ENCODE results near the gene PTPRN2. TPM values are rescaled to one million over a fixed set of nuclear protein-coding genes. Genes with fewer than 3 reads are reported as not detected.
A peak's percentile ranks its signal among the peaks of the same experiment; 100 is the strongest.

The PTPRN2 gene
- total and polyA plus RNA-seq, 2 of the 8 experiments (the other 6 are each of a cell fraction or from before 2014, with no cell fraction given): 2.6 to 4.5 TPM

GRCh38 chr7:157766098-157766497 is 821.5 kb downstream of the PTPRN2 start:
- Histone ChIP-seq H2BK5ac (ENCODE audit: low read depth, low read length) (no peak overlapping the region), H4K5ac (ENCODE audit: insufficient read length, low read depth, low read length) (no peak overlapping the region), H2BK12ac (ENCODE audit: low read depth, low read length) (no peak overlapping the region), H3K27ac (ENCODE audit: low read depth, low read length) (no peak overlapping the region), H4K20me1 (replicated peaks in 1 of 2; ENCODE audit: control insufficient read depth in 1 of 2, insufficient read depth in 2 of 2, low read length in 2 of 2) (peaks cover 0 to 14% of the 10 kb centered on the region in 2 experiments), H4K91ac (replicated peaks; ENCODE audit: insufficient read length, low read length) (no peak overlapping the region), H3K14ac (ENCODE audit: insufficient read length) (no peak overlapping the region), H3K9ac (replicated peaks in 1 of 4; ENCODE audit: extremely low read depth in 1 of 4, low read depth in 3 of 4, low read length in 3 of 4) (no peak overlapping the region), H3K9me3 (ENCODE audit: insufficient read depth in 2 of 2, low read depth in 1 of 2, low read length in 1 of 2) (peaks cover 10 to 11% of the 10 kb centered on the region in 2 experiments; a peak in 3 of 4 replicates), H3K4me3 (ENCODE audit: extremely low read depth in 1 of 4, insufficient read depth in 2 of 4, low read depth in 3 of 4, low read length in 4 of 4) (no peak overlapping the region), H3K18ac (ENCODE audit: extremely low read depth, low read length) (no peak overlapping the region), H2BK20ac (ENCODE audit: low read length) (no peak overlapping the region), H2AK5ac (ENCODE audit: low read depth, low read length) (no peak overlapping the region), H3K23ac (ENCODE audit: insufficient read length) (no peak overlapping the region), H2AFZ (ENCODE audit: low read length) (no peak overlapping the region), H3K79me1 (ENCODE audit: low read depth, low read length) (no peaks in the 10 kb centered on the region), H2BK120ac (replicated peaks; ENCODE audit: low read depth, low read length) (no peak overlapping the region), H3K4me2 (ENCODE audit: insufficient read depth in 1 of 2, low read depth in 2 of 2, low read length in 2 of 2) (no peak overlapping the region), H3K23me2 (ENCODE audit: low read depth, low read length) (peaks cover 17% of the 10 kb centered on the region; the same call in 1 of the 2 replicates), H2BK15ac (ENCODE audit: low read length) (no peak overlapping the region), H3K79me2 (ENCODE audit: control insufficient read depth in 1 of 2, insufficient read depth in 2 of 2, low read length in 2 of 2) (no peaks in the 10 kb centered on the region), H3K36me3 (ENCODE audit: control insufficient read depth in 2 of 4, insufficient read depth in 4 of 4, low read length in 3 of 4) (no peaks in the 10 kb centered on the region), H3K56ac (replicated peaks; ENCODE audit: insufficient read length, low read depth, low read length) (peak overlapping the region; percentile 79), H3K4ac (replicated peaks; ENCODE audit: insufficient read length, low read depth, low read length) (no peak overlapping the region), H3K27me3 (replicated peaks in 1 of 4; ENCODE audit: control insufficient read depth in 3 of 4, extremely low read depth in 1 of 4, insufficient read depth in 3 of 4, low read length in 3 of 4) (no peaks in the 10 kb centered on the region), H3K4me1 (replicated peaks in 1 of 4; ENCODE audit: control insufficient read depth in 3 of 4, insufficient read depth in 4 of 4, low read length in 3 of 4) (no peaks in the 10 kb centered on the region), H4K8ac (ENCODE audit: extremely low read depth, insufficient read depth, low read length) (no peak overlapping the region)
- TF ChIP-seq TAF1 (IDR thresholded peaks at IDR 0.05; ENCODE audit: low read depth, low read length) (no peak), KDM4A (IDR thresholded peaks at IDR 0.05; ENCODE audit: low read depth, low read length, severe bottlenecking) (no peak), POLR2AphosphoS5 (IDR thresholded peaks at IDR 0.05; ENCODE audit: low read depth, low read length) (no peak), RBBP5 (IDR thresholded peaks at IDR 0.05; ENCODE audit: borderline replicate concordance, low read depth, low read length) (no peak), ATF3 (IDR thresholded peaks at IDR 0.05; ENCODE audit: insufficient read depth, low read depth, low read length) (no peak), NANOG (IDR thresholded peaks at IDR 0.05; ENCODE audit: insufficient read depth, low read depth, low read length, poor library complexity, severe bottlenecking) (no peak), CTBP2 (IDR thresholded peaks at IDR 0.05; ENCODE audit: borderline replicate concordance, insufficient read depth, insufficient read length, low read length) (no peak), SAP30 (IDR thresholded peaks at IDR 0.05; ENCODE audit: insufficient read depth, insufficient replicate concordance, low read length) (no peak), RFX5 (IDR thresholded peaks at IDR 0.05; ENCODE audit: borderline replicate concordance, low read depth, low read length) (no peak), E2F6 (IDR thresholded peaks at IDR 0.05) (no peak), SIN3A (conservative IDR thresholded peaks at IDR 0.05 in 1 of 2, IDR thresholded peaks at IDR 0.05 in 1 of 2; ENCODE audit: low read depth in 1 of 2, low read length in 2 of 2) (no peak), SP2 (IDR thresholded peaks at IDR 0.05; ENCODE audit: low read length) (no peak), ZNF274 (IDR thresholded peaks at IDR 0.05; ENCODE audit: borderline replicate concordance, extremely low read depth, low read length) (no peak), YY1 (IDR thresholded peaks at IDR 0.05; ENCODE audit: low read depth, low read length) (no peak)
- FAIRE-seq (no peak), DNase-seq (ENCODE audit: low read depth in 1 of 2, low spot score in 2 of 2) (no peak)
- ChIA-PET POLR2A (ENCODE audit: partially characterized antibody) (no interaction called here), CTCF (ENCODE audit: partially characterized antibody) (no interaction called here)

Measured in H1 (cell line).